GM19324 (cell line): ENCODE data around the gene PEAK1.
"Not testable (repeated sequence)": the region's sequence is repeated elsewhere in the genome, so short reads cannot be mapped to it uniquely, and the experiment has no call there.

ENCODE experiments used
- ATAC-seq: cut with Tn5 transposase; IDR thresholded peaks from one replicate; pipeline ENCODE4 v1.9.1; 2021; ENCODE audit warnings: mild to moderate bottlenecking, moderate library complexity; ENCODE audit not compliant: unreplicated experiment, low FRiP score

PEAK1 gene

DNA sequence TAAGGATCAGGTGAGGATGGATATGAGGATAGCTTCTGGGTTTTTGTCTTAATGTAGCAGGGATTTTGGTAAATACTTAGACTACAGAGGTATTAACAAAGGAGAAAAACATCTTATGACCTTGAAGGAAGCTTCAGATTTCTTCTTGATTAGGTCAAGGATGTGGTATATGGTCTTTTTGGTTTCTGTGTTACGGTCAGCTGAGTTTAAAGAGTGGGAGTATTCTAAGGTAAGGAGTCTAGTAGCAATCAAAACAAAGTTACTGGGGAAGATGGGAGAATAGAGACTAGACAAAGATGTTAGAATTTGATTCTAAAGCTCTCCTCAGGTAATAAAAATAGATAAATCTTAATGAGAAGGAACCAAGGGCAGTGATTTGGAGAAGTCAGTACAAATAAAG is 7.0 kb upstream of the PEAK1 start:
- no peak for ATAC-seq

DNA sequence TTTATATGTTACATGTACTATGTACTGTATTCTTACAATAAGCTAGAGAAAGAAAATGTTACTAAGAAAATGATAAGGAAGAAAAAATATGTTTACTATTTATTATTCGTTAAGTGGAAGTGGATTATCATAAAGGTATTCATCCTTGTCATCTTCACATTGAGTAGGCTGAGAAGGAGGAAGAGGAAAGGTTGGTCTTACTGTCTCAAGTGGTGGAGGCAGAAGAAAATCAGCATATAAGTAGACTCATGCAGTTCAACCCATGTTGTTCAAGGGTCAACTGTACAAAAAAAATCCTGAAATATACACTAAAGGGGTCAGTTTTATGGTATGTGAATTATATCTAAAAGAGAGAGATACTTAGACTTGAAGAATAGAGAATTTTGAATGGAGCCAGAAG is 6.5 kb upstream of the PEAK1 start:
- no peak for ATAC-seq

DNA sequence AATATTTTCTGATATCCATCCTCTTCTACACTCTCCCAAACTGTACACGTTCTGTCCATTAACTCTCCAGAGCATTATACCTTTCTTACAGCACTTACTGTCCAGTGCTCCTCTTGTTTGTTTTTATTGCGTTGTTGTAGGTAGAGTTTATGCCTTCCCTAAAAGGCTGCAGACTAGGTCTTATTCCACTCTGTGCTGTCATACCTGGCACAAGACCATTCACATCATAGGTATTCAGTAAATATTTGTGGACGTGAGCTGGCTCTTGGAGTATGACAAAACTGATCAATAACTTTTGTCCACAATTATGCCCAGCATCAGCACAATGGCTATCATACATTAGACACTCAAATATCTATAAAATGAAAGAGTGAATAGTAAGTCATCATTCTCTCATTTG is 5.2 kb upstream of the PEAK1 start:
- ATAC-seq: no peak

DNA sequence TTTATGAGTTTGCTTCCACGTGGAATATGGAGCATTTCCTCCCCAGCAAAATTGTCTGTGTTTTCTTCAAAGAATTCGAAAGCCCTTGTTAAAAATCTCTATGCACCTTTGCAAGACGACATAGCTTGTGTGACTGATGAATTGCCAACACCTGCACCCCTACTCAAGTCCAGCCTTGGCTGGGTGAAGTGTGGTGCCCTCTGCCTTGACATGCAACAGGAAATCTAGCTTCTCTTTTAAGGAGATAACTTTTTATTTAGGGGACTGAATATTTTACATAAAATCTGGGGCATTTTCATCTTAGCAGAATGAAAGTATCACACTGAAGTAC is 1.4 kb upstream of the PEAK1 start:
- ATAC-seq: no peak

DNA sequence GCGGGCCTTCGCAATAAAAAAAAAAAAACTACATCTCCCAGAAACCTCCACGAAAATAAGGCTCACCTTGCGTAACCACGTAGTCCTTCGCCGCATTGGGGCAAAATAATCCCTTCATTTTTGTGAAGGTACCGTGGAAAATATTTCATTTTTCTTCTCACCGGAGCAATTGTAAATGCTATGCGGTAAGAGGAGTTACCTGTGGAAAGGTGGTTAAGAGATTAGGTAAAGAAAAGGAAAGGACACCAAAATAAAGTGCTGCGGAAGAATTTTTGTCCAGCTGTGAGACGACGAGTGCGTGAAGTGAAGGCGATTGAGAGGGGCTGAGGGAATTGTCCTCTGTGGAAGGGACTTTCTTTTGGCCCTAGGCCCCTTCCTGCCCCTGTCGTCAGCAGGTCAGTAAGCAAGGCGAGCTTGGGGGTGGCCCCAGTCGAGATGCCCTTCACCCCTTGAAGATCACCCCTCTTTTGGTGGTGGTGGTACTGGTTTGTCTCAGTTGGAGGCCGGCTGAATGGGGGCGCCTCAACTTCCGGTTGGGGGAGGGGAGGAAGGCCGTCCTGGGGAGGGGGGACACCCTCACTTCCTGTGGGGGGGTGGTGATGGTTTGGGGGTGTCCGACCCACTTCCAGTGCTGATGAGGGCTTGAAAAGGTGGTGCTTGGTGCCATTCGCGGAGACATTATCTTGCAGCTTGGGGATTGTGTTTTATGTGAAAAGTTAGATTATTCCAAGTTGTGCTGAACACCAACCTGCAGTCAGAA is 886 bp upstream of the PEAK1 start, which contains the start of gene HMG20A:
Gene HMG20A, plus strand, starts transcription at position 279 of the 760 bp plus-strand sequence. CDS start 37,520 bp downstream, outside the sequence.
- ATAC-seq: peak; percentile 44

DNA sequence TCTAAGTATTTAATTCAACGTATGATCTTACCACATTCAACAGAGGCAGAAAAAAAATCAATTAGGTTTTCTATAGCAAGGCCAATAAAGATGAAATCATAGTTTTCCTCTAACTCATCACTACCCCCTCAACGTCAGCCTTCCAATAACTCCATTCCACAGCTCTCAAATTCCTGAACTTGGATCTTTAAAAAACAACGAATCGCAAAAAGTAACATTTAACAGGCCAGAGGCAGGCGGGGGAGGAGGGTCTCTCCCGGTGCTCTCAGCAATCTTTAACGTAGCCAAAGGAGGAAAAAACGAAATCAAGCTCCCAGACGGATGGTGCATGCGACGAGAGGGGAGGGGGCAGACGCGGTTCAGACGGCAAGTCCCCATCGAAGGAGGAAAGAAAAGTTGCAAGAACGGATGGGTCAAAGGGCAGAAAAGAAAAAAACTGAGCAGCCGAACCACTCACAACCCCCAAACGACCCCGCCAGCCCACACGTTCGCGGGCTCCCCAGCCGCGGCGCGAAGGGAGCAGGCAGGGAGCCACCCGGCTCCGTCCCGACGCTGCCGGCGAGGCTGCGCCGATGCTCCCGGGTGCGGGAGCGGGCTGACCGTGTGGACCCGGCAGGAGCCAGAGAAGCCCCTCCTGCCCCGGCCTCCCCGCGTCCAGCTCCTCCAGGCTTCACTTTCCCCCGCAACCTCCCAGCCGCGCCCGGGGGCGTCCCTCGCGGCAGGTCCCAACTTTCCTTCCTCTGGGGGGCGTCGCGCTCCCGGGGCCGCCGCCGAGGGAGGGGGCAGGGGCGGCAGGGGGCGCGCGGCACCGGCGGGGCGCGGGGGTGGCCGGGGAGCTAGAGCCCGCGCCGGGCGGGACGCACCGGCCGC is 703 bp downstream of the PEAK1 start:
- peak; percentile 12 for ATAC-seq

DNA sequence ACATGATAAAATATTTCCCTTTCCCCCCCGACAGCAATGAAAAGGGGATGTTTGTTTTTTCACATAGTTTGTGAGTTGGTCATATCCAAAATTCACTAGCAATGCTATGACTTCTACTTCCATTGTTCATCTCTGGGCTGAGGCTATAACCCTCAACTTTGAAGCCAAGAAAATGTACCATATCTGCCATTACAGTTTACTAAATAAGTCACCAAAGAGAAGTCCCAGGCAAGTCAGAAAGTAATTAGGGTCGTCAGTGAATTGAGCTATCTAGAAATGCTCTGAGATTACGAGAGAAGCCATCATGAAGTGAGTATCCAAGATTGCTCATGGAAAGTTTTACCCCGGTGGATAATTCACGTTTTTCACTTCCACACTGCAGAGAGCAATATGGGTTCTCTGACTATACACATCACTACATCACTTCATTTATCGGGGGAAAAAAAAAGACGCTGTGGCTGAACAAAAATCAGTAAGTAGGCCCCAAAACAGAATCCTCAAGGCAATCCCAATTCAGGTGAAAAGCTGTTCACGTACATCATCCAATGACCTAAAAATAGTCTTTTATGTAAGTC is 1.4 kb downstream of the PEAK1 start:
- no peak for ATAC-seq

DNA sequence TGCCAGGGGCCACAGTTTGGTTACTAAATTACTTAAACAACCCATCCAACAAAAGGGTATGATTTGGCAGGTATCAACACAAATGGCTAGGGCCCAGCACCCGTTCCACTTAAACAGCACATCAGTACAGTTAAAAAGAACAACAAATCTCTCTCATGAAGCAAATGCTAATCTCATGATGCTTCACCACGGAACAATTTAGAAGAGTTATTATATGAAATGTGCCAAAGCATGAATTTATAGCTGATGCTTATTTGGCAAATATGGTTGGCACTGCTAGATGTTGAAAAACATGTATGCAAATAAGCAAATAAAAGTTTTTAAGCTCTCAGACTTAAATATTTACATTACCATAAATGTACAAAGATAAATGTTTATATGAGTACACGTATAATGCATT is 2.3 kb downstream of the PEAK1 start:
- no peak for ATAC-seq

DNA sequence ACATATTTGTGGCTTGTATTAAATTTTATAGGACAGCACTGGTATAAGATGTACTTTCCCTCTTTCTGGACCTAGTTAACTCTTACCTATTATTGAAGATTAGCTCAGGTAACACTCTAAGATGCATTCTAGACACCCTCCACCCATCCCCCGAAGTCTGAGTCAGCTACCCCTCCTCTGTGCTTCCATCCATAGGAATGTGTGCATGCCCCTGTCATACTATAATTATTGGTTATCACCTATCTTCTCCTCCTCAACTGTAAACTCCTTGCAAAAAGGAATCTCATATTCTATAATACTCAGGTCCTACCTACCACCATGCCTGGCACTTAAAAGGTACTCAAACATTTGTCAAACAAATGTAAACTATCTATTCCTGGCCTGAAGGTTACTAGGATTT is 3.0 kb downstream of the PEAK1 start:
- ATAC-seq: no peak

DNA sequence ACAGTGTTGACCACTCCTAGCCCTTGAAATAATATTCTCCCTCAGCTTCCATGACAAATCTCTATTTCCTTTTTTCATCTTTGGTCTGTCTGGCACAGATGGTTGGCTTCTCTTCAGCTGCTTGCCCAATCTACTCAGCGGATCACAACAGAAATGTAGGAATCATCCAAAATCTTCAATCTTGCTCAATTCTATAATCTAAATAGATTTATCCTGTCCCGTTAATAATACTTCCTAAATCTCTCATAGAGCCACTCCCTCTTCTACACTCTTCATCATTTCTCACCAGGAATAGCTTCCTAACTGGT is 3.8 kb downstream of the PEAK1 start:
- no peak for ATAC-seq

DNA sequence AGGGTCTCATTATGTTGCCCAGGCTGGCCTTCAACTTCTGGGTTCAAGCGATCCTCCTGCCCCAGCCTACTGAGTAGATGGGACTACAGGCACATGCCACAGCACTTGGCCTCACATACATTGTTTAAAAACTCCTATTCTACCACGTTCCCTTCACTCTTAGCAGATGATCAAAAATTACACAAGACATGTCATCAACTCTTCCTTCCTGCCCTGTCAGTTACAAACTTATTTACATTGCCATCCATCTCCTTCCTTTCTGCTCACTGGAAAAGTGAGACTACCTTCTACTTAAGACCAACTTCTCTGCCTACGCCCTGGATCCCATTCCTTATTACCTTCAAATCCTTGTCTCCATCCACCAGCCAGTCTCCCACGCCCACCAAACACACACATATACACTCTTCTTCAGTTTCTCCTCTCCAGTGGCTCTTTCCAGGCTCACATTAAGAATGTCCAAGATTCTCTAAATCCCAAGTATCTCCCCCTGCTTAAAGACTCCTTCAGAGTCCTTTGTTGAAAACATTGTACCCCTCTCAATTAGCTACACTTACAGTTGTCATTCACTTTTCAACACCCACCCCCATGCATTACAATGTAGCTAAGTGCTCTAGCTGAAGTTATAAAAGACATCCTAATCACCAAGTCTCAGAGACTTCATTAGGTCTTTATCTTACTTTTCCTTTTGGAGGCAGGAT is 4.3 kb downstream of the PEAK1 start:
- ATAC-seq: no peak

DNA sequence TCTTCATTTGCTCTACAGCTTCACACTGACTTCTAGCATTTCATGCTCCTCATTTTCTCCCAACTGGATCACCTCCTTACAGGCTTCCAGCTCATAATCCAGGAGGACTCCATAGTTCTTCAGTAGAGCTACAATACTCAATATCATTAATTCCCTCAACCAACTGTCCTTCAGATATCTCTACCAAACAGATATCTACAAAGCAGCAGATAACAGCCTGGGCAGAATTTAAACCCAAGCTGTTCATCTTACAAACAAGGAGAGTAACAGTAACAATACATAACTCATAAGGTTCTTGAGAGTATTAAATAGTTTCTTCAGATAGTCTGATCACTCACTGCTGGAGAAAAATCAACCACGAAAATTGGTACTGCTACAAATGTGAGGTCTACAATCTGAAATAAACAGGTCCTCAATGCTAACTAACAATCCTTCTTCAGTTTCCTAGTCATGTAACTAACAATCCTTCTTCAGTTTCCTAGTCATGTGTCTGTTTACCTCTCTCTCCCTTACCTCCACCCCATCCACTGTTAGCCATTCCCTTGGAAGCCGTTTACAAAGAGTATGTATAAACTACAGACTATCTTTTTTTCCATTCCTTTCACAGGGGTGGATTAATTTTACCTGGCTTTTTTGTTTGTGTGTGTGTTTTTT is 5.0 kb downstream of the PEAK1 start:
- no peak for ATAC-seq

DNA sequence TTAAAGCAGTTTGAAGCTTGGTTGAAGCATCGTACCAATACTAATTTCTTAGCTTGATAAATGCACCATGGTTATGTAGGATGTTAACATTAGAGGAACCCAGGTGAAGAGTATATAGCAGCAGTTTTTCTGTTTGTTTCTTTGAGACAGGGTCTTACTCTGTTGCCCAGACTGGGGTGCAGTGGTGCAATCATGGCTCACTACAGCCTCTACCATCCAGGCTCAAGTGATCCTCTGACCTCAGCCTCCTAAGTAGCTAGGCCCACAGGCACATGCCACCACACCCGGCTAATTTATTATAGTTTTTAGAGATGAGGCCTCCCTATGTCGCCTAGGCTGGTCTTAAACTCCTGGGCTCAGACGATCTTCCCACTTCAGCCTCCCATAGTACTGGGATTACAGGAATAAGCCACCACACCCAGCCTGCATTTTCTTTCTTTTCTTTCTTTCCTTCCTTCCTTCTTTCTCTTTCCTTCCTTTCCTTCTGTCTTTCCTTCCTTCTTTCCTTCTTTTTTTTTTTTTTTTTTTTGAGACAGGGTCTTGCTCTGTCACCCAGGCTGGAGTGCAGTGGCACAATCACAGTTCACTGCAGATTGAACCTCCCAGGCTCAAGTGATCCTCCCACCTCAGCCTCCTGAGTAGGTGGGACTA is 6.1 kb downstream of the PEAK1 start:
- ATAC-seq: no peak

DNA sequence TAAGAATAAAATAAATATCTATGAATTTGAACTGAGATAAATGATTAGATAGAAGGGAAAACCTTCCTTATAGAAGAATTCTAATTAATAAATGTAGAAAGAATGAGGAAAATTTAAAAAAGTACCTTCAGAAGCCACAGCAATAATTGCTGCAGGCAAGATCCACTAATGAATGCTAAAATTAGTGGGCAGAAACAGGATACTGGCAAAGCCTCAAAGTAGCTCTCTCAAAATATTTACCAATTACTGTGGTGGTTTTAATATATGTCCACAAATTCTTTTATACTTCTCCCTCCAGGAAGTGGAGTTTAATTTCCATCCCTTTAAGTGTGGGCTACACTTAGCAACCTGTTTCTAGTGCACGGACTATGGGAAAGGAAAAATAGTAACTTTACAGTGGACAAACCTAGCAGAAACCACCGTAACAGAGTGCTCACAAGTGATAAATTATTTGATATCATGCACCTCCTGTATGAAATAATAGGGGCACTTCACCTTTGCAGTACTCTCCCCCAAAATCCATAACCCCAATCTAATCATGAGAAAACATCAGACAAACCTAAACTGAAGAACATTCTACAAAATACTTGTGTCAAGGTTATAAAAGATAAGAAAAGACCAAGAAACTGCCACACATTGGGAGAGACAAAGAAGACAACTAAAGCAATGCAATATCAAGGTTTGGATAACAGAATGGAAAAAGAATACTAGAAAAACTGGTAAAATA is 6.8 kb downstream of the PEAK1 start:
- no peak for ATAC-seq

DNA sequence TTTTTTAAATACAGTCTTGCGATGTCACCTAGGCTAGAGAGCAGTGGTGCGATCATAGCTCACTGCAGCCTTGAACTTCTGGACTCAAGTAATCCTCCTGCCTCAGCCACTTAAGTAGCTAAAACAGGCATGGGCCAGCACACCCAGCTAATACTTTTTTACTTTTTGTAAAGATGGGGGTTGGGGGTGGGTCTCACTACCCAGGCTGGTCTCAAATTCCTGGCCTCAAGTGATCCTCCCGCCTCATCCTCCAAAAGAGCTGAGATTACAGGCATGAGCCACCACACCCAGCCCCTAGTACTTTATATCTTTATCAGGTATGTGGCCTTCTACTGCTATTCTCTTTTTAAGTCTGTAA is 8.3 kb downstream of the PEAK1 start:
- no peak for ATAC-seq

DNA sequence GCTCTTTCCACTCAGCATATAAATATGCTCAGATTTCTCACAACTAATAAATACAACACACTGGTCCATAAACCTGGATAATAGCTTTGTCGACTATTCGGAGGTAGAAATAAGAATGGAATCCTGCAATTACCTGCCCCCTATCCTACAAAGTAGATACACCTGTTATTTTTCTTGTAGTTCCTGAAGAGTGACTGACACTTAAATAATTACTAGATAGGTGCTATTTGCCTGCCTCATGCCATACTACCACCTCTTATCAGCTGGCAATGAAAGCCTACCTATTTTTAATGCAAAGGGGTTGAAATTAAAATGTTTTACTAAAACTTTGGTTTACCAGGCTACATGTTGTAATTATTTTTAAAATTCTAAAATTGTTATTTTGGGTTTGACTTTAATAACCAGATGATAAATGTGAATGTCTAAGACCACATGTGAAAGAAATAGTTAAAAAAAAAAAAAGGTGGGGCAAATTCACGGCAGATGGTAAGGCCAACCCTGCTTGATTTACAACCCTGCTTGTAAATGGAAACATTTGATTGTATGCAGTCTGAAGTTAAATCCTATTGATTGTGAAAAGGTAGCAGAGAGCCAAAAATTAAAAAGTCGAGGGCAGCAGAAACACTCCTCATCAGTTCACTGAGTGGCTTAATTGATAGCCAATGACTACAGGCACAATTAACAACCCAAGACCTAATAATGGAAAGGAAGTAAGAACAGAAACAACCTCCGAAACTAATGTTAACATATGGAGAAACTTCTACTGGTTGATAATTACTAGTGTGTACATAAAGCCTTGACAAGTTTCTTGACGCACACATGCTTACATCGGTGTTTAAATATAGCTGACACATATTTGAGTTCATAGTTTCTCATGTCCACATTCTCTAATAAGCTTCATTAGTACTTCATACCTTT is 8.9 kb downstream of the PEAK1 start:
- no peak for ATAC-seq

DNA sequence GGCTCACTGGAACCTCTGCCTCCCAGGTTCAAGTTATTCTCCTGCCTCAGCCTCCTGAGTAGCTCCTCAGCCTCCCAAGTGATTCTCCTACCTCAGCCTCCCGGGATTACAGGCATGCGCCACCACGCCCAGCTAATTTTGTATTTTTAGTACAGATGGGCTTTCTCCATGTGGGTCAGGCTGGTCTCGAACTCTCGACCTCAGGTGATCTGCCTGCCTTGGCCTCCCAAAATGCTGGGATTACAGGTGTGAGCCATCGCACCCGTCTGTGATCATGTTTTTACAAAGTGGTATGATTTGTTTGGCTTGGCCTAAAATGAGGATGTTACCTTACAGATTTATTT is 9.8 kb downstream of the PEAK1 start:
- not testable (repeated sequence) for ATAC-seq

DNA sequence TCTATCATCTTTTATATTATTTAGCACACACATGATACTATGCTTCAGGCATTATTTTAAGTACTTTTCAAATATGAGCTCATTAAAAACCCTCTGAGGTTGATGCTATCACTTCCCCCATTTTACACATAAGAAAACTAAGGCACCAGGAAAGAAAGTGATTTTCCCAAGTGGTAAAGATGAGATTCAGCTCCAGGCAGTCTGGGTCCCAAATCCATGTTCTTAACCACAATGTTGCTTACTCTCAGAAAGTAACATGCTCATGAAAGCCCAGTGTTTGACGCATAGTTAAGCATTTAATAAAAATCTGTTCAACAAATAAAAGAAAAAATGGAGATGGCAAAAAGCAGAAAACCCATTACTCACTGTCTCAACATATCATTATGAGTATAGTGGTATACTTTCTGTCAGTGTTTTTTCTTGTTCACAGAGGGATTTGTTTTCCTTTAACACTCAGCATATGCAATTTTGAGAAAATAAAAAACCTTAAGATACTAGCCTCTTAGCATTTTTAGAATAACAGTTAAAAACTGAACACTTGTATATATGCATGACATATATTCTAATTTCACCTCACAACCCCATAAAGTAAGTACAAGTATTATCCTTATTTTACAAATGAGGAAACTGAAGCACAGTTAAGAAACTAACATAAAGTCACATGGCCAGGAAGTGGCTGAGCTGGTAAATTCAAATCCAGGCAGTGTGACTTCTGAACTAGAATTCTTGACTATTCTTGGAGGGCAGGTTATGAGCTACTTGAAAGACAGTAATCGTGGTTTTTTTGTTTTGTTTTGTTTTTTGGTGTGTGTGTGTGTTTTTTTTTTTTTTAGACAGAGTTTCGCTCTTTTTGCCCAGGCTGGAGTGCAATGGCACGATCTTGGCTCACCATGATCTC is 10.4 kb downstream of the PEAK1 start:
- peak; percentile 83 for ATAC-seq
